ENCODE data around the gene VIM. TPM values are rescaled to one million over a fixed set of nuclear protein-coding genes. Genes with fewer than 3 reads are reported as not detected.

VIM gene
- total RNA-seq, 6 experiments from 2014 or later: 39.3 to 160 (median 97.4) TPM

DNA sequence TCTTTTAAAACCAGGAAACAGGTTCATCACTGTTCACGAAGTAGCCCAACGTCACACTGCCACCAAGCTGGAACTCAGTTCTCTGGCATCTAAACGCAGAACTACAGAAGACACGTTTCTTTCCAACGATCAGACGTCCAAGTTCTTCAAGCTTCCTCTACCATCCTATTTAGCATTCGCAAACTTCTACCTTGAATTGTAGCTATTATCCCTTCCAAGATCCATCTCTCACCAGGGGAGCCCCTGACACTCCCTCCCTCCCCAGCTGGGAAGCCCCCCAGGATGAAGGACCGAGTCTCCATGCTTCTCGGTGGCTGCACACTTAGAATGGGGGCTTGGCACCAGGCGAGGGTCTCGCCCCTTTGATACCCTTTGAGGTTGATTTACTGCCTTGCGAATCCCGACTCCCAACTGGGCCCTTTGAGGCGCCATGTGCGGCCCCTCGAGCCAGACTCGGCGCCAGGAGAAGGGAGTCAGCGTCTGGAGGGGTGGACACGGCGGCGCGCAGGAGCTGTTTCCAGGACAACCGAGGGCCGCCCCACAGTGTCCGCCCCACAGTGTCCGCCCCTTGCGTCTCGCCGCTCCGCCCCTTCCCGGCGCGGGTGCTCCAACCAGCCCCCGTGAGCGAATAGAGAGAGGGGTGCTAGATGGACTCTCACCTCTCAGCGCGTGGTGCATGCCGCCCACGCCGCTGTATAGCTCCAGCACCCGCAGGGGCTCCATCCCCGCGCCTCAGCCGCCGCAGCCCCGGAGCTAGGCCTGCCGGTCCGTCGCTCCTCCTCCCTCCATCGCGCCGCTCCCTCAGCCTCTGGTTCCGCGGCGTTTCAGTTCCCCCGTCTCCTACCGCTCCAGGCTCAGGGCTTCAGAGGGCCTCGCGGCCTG lies 26.9 kb upstream of the VIM start, which contains the start of gene TRDMT1:
TRDMT1 (minus strand) TSS at position 761 of the 882 bp plus-strand sequence; CDS start at position 723, 38 bp downstream.
- H3K4me1 ChIP-seq: no peaks in the 10 kb centered on the region
- TF ChIP-seq POLR2A (IDR thresholded peaks at IDR 0.05): peak; percentile 43
- TF ChIP-seq, protein P1, sequence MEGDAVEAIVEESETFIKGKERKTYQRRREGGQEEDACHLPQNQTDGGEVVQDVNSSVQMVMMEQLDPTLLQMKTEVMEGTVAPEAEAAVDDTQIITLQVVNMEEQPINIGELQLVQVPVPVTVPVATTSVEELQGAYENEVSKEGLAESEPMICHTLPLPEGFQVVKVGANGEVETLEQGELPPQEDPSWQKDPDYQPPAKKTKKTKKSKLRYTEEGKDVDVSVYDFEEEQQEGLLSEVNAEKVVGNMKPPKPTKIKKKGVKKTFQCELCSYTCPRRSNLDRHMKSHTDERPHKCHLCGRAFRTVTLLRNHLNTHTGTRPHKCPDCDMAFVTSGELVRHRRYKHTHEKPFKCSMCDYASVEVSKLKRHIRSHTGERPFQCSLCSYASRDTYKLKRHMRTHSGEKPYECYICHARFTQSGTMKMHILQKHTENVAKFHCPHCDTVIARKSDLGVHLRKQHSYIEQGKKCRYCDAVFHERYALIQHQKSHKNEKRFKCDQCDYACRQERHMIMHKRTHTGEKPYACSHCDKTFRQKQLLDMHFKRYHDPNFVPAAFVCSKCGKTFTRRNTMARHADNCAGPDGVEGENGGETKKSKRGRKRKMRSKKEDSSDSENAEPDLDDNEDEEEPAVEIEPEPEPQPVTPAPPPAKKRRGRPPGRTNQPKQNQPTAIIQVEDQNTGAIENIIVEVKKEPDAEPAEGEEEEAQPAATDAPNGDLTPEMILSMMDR (IDR thresholded peaks at IDR 0.05): peak in 1 of 4 donors; percentile 20
- 2% methylated on average over 23 of the region's 60 CpGs for WGBS (ENCODE audit: insufficient coverage, low coverage, low lambda C conversion rate, missing lambda C conversion rate)
- H3K27me3 ChIP-seq: no peaks in the 10 kb centered on the region
- intact Hi-C loops (cut with DNase I): no loop called here
- DNase-seq: peak; percentile 88 to 90 (median 89)
- peak within 1 kb of the TSS; percentile 60 to 77 (median 64) for H3K4me3 ChIP-seq
- peak within 1 kb of the TSS; percentile 74 to 91 (median 79) for H3K27ac ChIP-seq
- H3K36me3 ChIP-seq: no peaks in the 10 kb centered on the region
- peak; percentile 99 to 100 (median 100) for ATAC-seq
- H3K9me3 ChIP-seq: no peaks in the 10 kb centered on the region

DNA sequence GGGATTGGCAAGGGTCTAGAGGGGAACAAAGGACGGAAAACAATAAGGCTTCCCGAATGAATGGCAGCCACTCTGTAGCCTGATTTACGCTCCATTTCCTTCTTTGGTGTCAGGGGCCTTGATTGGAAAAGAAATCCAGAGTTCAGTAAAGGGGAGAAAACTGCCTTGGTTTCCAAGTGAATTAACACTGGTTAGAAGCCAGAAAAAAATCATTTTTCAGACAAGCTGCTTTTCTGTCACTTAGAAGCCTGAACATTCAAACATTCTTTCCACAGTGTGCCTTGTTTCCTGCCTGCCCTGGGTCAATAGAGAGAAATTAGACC lies 26.3 kb upstream of the VIM start:
- DNase-seq (no peak), ATAC-seq (no peak)
- Histone ChIP-seq H3K27me3 (no peaks in the 10 kb centered on the region), H3K9me3 (no peaks in the 10 kb centered on the region), H3K36me3 (no peaks in the 10 kb centered on the region), H3K27ac (peak overlapping the region; percentile 74 to 91 (median 79)), H3K4me1 (no peaks in the 10 kb centered on the region), H3K4me3 (peak overlapping the region; percentile 60 to 77 (median 64))
- 26% methylated on average over 3 of the region's 3 CpGs for WGBS (ENCODE audit: insufficient coverage, low coverage, low lambda C conversion rate, missing lambda C conversion rate)
- intact Hi-C loops (cut with DNase I): no loop called here
- TF ChIP-seq, protein P1 (IDR thresholded peaks at IDR 0.05): no peak
- no peak for TF ChIP-seq POLR2A (IDR thresholded peaks at IDR 0.05)

DNA sequence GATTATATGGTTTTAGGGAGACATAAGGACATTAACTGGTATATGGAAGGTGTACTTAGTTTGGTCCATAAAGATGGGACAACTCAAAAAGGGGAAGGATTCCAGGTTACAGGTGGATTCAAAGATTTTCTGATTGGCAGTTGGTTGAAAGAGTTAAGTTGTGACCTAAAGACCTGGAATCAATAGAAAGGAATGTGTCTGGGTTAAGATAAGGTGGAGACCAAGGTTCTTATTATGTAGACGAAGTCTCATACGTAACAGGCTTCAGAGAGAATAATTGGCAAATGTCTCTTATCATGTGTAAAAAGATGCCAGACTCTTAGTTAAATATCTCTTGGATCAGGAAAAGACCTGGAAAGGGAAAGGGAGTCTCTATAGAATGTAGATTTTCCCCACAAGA lies 25.5 kb upstream of the VIM start:
- WGBS (ENCODE audit: insufficient coverage, low coverage, low lambda C conversion rate, missing lambda C conversion rate): 84% methylated on average over 2 of the region's 2 CpGs
- Histone ChIP-seq H3K9me3 (no peaks in the 10 kb centered on the region), H3K27me3 (no peaks in the 10 kb centered on the region), H3K4me3 (no peak overlapping the region), H3K4me1 (no peaks in the 10 kb centered on the region), H3K27ac (no peak overlapping the region), H3K36me3 (no peaks in the 10 kb centered on the region)
- intact Hi-C loops (cut with DNase I): no loop called here
- no peak for TF ChIP-seq POLR2A (IDR thresholded peaks at IDR 0.05)
- TF ChIP-seq, protein P1 (IDR thresholded peaks at IDR 0.05): no peak
- ATAC-seq (no peak), DNase-seq (no peak)

DNA sequence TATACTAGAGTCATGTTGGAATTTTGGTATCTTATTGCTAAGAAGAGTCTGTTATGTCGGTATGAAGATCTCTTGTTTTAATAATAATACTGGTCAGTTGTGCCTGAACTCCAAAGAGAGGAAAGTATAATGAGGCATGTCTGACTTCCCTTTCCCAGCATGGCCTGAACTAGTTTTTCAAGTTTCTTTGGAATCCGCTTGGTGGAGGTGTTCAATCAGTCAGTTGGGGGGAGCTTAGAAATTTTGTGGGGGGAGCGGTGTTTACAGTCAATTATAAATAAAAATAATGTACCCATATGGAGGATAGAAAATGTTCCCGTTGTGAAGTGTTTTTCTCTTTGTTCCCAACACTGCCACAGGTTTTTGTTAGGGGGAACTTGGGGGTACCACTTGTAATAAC lies 25.0 kb upstream of the VIM start:
- Histone ChIP-seq H3K4me1 (no peaks in the 10 kb centered on the region), H3K27me3 (no peaks in the 10 kb centered on the region), H3K9me3 (no peaks in the 10 kb centered on the region), H3K36me3 (no peaks in the 10 kb centered on the region), H3K27ac (no peak overlapping the region), H3K4me3 (no peak overlapping the region)
- whole genome bisulfite sequencing (ENCODE audit: insufficient coverage, low coverage, low lambda C conversion rate, missing lambda C conversion rate): 98% methylated on average over 4 of the region's 4 CpGs
- DNase-seq (no peak), ATAC-seq (no peak)
- TF ChIP-seq, protein P1 (IDR thresholded peaks at IDR 0.05): no peak
- TF ChIP-seq POLR2A (IDR thresholded peaks at IDR 0.05): no peak
- intact Hi-C loops (cut with DNase I): no loop called here

Measured in right lobe of liver (tissue), 6 donors.